ENCODE measurements around the gene BLCAP. TPM values are rescaled to one million over a fixed set of nuclear protein-coding genes. Genes with fewer than 3 reads are reported as not detected.

BLCAP gene
- total RNA-seq, 2 donors from 2014 or later, result 28.4 to 42.0 TPM

DNA sequence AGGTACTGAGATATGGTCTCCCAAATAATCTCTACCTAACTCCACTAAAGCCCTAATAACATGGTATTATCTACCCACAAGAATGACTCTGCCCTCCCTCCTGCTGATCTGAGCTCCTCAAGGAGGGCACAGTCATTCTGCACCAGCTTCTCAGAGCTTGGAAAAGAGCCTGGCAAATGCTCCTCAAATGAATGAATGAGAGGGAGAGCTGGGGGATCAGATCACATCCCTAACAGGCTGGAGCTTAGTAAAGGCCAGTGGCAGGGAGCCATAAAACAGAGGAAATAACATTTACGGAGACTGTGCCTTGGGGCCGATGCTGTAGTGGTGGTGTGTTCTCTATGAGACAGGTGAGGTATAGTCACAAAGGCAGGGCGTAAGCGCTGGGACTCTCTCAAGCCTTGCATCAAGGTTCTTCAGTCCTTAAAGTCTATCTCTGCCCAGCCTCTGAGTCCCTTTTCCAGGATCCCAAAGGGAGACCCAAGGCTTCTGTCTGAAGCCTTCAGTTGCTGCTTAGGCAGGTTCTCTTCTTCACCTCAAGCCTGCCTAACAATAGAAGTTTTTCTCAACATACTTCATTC, 13.8 kb downstream of the BLCAP start:
- Histone ChIP-seq H3K4me1 (ENCODE audit: control insufficient read depth in 1 of 2, low read depth in 2 of 2) (no peaks in the 10 kb centered on the region), H3K27me3 (replicated peaks; ENCODE audit: insufficient read depth) (no peaks in the 10 kb centered on the region), H3K27ac (no peak overlapping the region), H3K36me3 (peaks cover 23% of the 10 kb centered on the region), H3K4me3 (no peak overlapping the region), H3K9me3 (no peaks in the 10 kb centered on the region)
- TF ChIP-seq, protein P1, sequence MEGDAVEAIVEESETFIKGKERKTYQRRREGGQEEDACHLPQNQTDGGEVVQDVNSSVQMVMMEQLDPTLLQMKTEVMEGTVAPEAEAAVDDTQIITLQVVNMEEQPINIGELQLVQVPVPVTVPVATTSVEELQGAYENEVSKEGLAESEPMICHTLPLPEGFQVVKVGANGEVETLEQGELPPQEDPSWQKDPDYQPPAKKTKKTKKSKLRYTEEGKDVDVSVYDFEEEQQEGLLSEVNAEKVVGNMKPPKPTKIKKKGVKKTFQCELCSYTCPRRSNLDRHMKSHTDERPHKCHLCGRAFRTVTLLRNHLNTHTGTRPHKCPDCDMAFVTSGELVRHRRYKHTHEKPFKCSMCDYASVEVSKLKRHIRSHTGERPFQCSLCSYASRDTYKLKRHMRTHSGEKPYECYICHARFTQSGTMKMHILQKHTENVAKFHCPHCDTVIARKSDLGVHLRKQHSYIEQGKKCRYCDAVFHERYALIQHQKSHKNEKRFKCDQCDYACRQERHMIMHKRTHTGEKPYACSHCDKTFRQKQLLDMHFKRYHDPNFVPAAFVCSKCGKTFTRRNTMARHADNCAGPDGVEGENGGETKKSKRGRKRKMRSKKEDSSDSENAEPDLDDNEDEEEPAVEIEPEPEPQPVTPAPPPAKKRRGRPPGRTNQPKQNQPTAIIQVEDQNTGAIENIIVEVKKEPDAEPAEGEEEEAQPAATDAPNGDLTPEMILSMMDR (IDR thresholded peaks at IDR 0.05), result no peak
- DNase-seq (ENCODE audit: low spot score), result no peak
- no peak for ATAC-seq (ENCODE audit: insufficient number of reproducible peaks, low FRiP score, low read depth)

DNA sequence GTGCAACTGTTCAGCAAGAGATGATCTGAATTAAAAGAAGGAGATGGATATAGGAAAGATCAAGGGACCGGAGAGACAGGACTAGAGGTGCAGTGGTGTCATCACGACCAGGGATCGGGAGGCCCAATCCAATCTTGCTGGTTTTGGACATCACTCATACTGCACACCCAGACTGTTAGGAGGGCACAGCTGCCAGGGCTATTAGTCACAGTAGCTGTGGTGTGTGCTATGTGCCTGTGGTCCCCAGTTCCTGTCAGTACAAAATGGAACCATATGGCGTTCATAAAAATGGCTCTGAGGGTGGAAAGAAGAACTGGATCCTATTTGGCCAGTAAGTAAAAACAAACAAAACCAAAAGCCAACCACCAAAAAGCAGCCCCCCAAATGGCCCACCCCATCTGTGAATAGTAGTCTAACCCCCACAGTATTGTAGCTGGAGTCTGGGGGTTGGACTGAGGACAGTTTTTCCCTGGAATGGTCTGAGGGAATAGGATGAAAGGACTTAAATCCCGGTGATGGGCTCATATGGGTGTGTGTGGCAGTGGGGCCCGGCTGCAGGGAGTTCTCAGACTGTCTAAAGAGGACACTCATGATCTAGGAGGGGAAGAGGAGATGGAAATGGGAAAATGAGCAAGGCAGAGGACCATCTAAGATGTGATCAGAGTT, 15.9 kb downstream of the BLCAP start:
- H3K36me3 ChIP-seq, result peaks cover 23% of the 10 kb centered on the region
- DNase-seq (ENCODE audit: low spot score) (no peak), ATAC-seq (ENCODE audit: insufficient number of reproducible peaks, low FRiP score, low read depth) (no peak)
- H3K27me3 ChIP-seq (replicated peaks; ENCODE audit: insufficient read depth), result no peaks in the 10 kb centered on the region
- TF ChIP-seq, protein P1 (IDR thresholded peaks at IDR 0.05), result no peak
- no peaks in the 10 kb centered on the region for H3K4me1 ChIP-seq (ENCODE audit: control insufficient read depth in 1 of 2, low read depth in 2 of 2)
- no peaks in the 10 kb centered on the region for H3K9me3 ChIP-seq
- no peak overlapping the region for H3K27ac ChIP-seq
- no peak overlapping the region for H3K4me3 ChIP-seq

- DNase-seq (ENCODE audit: low spot score), result no peak
- ATAC-seq (ENCODE audit: insufficient number of reproducible peaks, low FRiP score, low read depth), result no peak
These were observed 17.4 kb downstream of the BLCAP start for GRCh38 chr20:37510226-37510625.

GRCh38 chr20:37506152-37506725, 21.4 kb downstream of the BLCAP start:
- Histone ChIP-seq H3K4me3 (no peak overlapping the region), H3K27ac (no peak overlapping the region), H3K4me1 (ENCODE audit: control insufficient read depth in 1 of 2, low read depth in 2 of 2) (no peaks in the 10 kb centered on the region), H3K27me3 (replicated peaks; ENCODE audit: insufficient read depth) (no peaks in the 10 kb centered on the region), H3K36me3 (peaks cover 3% of the 10 kb centered on the region), H3K9me3 (no peaks in the 10 kb centered on the region)
- ATAC-seq (ENCODE audit: insufficient number of reproducible peaks, low FRiP score, low read depth) (no peak), DNase-seq (ENCODE audit: low spot score) (no peak)
- TF ChIP-seq, protein P1 (IDR thresholded peaks at IDR 0.05), result no peak

More at GRCh38 chr20:37510226-37510625, 17.4 kb downstream of the BLCAP start:
- H3K4me1 ChIP-seq (ENCODE audit: control insufficient read depth in 1 of 2, low read depth in 2 of 2), result no peaks in the 10 kb centered on the region
- H3K27ac ChIP-seq, result no peak overlapping the region
- H3K4me3 ChIP-seq, result no peak overlapping the region
- H3K9me3 ChIP-seq, result no peaks in the 10 kb centered on the region
- peaks cover 20% of the 10 kb centered on the region for H3K36me3 ChIP-seq
- TF ChIP-seq, protein P1 (IDR thresholded peaks at IDR 0.05), result no peak
- H3K27me3 ChIP-seq (replicated peaks; ENCODE audit: insufficient read depth), result no peaks in the 10 kb centered on the region

DNA sequence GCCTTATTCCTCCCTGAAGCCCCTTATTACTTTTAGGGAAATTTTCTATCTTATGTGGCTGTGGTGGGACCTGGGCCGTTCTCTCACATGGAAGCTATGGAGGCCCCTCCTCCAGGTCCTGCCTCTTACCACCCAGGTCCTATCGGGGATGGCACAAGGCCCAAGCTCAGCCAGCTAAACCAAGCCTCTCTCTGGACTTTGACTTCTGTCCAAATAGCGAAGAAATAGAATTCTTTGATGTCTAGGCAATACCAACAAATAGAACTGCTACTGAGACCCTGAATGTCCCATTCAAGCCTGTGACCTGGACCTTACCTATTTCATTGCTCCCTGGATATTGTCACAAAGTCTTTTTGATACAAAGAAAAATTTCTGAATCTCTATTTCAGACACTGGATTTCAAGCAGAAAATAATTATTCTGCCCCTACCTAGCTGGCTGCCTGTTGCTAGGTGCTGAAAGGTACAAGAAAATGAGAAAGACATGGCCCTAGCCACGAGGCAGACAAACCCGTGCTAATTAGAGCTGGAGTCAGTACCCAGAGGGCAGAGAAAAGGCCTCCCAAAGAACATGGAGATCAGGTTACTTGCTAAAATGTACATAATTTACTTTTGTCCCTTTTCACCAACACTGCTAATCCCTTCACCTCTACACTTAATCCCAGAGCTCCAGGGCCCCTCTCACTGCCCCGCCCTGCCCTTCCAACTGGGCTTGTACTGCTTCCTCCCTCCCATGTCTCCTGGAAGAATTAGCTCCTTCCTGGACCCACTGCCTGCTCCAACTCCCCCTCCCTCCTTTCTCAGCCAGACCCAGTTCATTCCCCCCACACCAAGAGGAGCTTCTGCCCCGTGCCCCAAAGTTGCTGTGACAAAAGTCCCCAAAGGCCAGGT, 22.2 kb downstream of the BLCAP start:
- ATAC-seq (ENCODE audit: insufficient number of reproducible peaks, low FRiP score, low read depth) (no peak), DNase-seq (ENCODE audit: low spot score) (no peak)
- no peaks in the 10 kb centered on the region for H3K36me3 ChIP-seq
- no peak overlapping the region for H3K27ac ChIP-seq
- no peaks in the 10 kb centered on the region for H3K27me3 ChIP-seq (replicated peaks; ENCODE audit: insufficient read depth)
- no peak overlapping the region for H3K4me3 ChIP-seq
- H3K4me1 ChIP-seq (ENCODE audit: control insufficient read depth in 1 of 2, low read depth in 2 of 2), result no peaks in the 10 kb centered on the region
- no peaks in the 10 kb centered on the region for H3K9me3 ChIP-seq
- TF ChIP-seq, protein P1 (IDR thresholded peaks at IDR 0.05), result no peak
